ENCODE results near the gene PUS10.

- TF ChIP-seq CTCF (IDR thresholded peaks at IDR 0.05) (no peak), POLR2A (IDR thresholded peaks at IDR 0.05) (no peak)
These were observed 83.8 kb downstream of the PUS10 start for GRCh38 chr2:60934165-60934722.

Data from body of pancreas (tissue), 4 donors.